HEK293T (cell line): Measurements from ENCODE around the gene ANKRD30A.

Experiments
- BHLHE40 ChIP-seq: fragments of 450-650 bp; IDR thresholded peaks from 2 replicates; pipeline ENCODE4 v1.6.1; 2016; ENCODE audit warnings: mild to moderate bottlenecking, moderate library complexity, borderline replicate concordance
- ELF4 ChIP-seq: fragments of 450-650 bp; IDR thresholded peaks from 2 replicates; pipeline ENCODE4 v1.6.1; 2017; ENCODE audit warnings: antibody characterized with exemption
- HDGF ChIP-seq: fragments of 450-650 bp; IDR thresholded peaks from 2 replicates; pipeline ENCODE4 v1.6.1; 2017; ENCODE audit warnings: antibody characterized with exemption, borderline replicate concordance
- L3MBTL2 ChIP-seq: fragments of 450-650 bp; conservative IDR thresholded peaks from 2 replicates; pipeline ENCODE4 v1.6.1; 2016; ENCODE audit warnings: mild to moderate bottlenecking

DNA sequence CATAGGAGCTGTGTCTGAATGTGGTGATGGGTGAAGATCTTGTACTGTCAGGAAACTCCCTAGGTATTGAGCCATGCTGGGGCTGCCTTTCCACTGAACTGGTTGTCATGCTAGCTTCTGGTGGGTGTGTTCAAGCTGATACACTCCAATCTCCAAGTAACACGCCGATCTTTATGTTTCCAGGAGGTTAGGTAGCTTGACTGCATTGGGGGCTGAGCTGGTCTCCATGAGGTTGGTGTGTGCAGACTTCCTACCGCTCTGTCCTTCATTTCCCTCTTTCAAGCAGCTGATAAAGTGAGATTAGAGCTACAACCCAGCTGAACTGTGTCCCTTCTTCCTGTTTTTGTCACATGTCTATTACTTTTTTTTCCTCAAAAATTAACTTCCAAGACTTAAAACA is 265.5 kb downstream of the ANKRD30A start:
- TF ChIP-seq L3MBTL2 (no peak), BHLHE40 (no peak), ELF4 (no peak), HDGF (no peak)
